Skeletal muscle tissue (tissue), 4 donors: ENCODE measurements around the gene CH25H. TPM values are rescaled to one million over a fixed set of nuclear protein-coding genes. Genes with fewer than 3 reads are reported as not detected.
A peak's percentile ranks its signal among the peaks of the same experiment; 100 is the strongest.

Source experiments
- H3K27ac ChIP-seq: one replicate; pipeline ENCODE4 v1.7.0; 2013; ENCODE audit warnings: mild to moderate bottlenecking, low read depth, low read length, inconsistent platforms
- H3K27me3 ChIP-seq, 3 donors: one replicate each; pipeline ENCODE4 v1.7.0; 2013; ENCODE audit warnings: low read length in 3 of 3; ENCODE audit not compliant: control insufficient read depth in 3 of 3, insufficient read depth in 3 of 3
- H3K36me3 ChIP-seq, 3 donors: one replicate each; pipeline ENCODE4 v1.7.0; 2013; ENCODE audit warnings: low read length in 3 of 3; ENCODE audit not compliant: control insufficient read depth in 3 of 3, insufficient read depth in 3 of 3
- H3K4me1 ChIP-seq, 3 donors: one replicate each; pipeline ENCODE4 v1.7.0; 2013; ENCODE audit warnings: low read length in 3 of 3, mild to moderate bottlenecking in 3 of 3; ENCODE audit not compliant: control insufficient read depth in 3 of 3, insufficient read depth in 3 of 3
- H3K4me3 ChIP-seq, 3 donors: one replicate each; pipeline ENCODE4 v1.7.0; 2013; ENCODE audit warnings: low read length in 3 of 3
- H3K9ac ChIP-seq, 3 donors: one replicate each; pipeline ENCODE4 v1.7.0; 2013; ENCODE audit warnings: low read length in 3 of 3, mild to moderate bottlenecking in 3 of 3, moderate library complexity in 2 of 3, low read depth in 1 of 3
- H3K9me3 ChIP-seq, 3 donors: one replicate each; pipeline ENCODE4 v1.7.0; 2013; ENCODE audit warnings: low read length in 3 of 3; ENCODE audit not compliant: control insufficient read depth in 3 of 3
- total RNA-seq: library from RNA; depleted of rRNA; stranded (reverse); fragments of >200 nt; gene quantifications from one replicate; pipeline ENCODE4 v1.2.3, GENCODE V29; 2014
- donor health status: Osteomylitis.

CH25H gene
- total RNA-seq, 1 donor from 2014 or later, result under 0.01 TPM

DNA sequence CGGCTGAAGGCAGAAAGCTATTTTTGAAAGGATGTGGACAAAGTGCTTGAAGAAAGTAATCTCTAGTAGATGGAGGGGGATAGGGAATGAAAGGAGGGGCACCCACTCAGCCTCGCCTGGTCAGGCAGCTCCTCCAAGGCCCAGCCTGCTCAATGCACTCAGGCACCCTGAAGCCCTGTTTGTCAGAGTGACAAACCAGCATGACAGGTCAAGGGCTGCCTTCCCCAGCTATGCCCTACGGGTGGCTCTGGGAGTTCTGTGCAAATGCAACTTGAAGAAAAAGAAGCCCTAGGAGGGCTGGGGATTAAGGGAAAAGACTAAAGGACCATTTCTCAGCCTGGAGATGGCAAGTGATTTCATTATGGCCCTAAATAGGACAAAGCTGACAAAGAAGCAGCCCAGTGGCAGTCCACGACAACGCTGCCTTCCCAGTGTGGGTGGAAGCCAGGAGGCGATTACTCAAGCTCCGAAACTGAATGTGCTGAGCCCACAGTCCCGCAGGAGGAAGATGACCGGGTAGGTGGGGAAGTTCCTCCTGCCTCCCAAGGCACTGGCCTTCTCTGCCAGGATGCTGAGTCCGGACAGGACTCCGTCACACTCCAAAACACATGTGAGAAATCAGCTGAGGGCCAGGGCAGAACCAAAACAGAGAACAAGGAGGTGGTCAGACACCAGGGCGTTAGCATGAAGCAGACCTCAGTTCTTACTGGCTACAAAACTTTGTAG lies 28.1 kb upstream of the CH25H start:
- H3K9me3 ChIP-seq, result no peaks in the 10 kb centered on the region
- H3K4me1 ChIP-seq, result peaks cover 0 to 2% (median 0%) of the 10 kb centered on the region in 3 donors
- no peak overlapping the region for H3K4me3 ChIP-seq
- no peak overlapping the region for H3K27ac ChIP-seq
- H3K36me3 ChIP-seq, result peaks cover 2 to 17% (median 4%) of the 10 kb centered on the region in 3 donors
- no peak overlapping the region for H3K9ac ChIP-seq
- no peaks in the 10 kb centered on the region for H3K27me3 ChIP-seq

- Histone ChIP-seq H3K27ac (no peak overlapping the region), H3K27me3 (no peaks in the 10 kb centered on the region), H3K36me3 (peaks cover 0 to 7% (median 0%) of the 10 kb centered on the region in 3 donors)
These were observed 25.9 kb upstream of the CH25H start for GRCh38 chr10:89233033-89233432.

DNA sequence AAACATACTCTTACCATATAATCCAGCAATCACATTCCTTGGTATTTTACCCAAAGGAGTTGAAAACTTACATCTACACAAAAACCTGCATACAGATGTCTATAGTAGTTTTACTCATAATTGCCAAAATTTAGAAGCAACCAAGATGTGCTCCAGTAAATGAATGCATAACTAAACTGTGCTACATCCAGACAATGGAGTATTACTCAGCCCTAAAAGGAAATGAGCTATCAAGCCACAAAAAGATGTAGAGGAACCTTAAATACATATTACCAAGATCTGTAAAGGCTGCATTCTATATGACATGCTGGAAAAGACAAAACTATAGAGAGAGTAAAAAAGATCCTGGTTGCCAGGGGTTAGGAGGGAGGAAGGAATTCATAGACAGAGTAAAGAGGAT lies 21.8 kb upstream of the CH25H start:
- H3K27me3 ChIP-seq, result no peaks in the 10 kb centered on the region
- no peaks in the 10 kb centered on the region for H3K9me3 ChIP-seq
- H3K36me3 ChIP-seq, result peaks cover 0 to 8% (median 0%) of the 10 kb centered on the region in 3 donors
- no peak overlapping the region for H3K9ac ChIP-seq
- no peaks in the 10 kb centered on the region for H3K4me1 ChIP-seq
- no peak overlapping the region for H3K27ac ChIP-seq
- H3K4me3 ChIP-seq, result no peak overlapping the region

More at GRCh38 chr10:89233033-89233432, 25.9 kb upstream of the CH25H start:
- peaks cover 0 to 2% (median 0%) of the 10 kb centered on the region in 3 donors for H3K4me1 ChIP-seq
- no peak overlapping the region for H3K9ac ChIP-seq
- no peaks in the 10 kb centered on the region for H3K9me3 ChIP-seq
- H3K4me3 ChIP-seq, result no peak overlapping the region

DNA sequence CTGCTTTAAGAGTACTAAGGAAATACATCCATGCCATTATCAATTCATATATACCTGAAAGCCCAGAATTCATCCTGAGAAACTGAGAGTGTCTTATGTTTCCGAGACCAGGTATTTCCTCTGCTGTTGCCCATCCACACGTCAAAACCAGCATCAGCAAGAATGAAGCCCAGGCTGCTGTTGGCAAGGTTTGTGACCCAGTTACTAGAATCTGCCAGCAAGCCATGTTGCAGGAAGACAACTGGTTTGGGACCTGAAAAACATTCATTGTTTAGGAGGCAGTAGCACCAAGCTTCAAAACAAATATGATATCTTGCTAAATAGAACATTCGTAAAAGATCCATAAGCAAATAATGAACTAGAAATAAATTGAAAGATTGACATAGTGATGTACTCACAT lies 21.0 kb upstream of the CH25H start:
- no peak overlapping the region for H3K4me3 ChIP-seq
- peaks cover 0 to 8% (median 0%) of the 10 kb centered on the region in 3 donors for H3K36me3 ChIP-seq
- H3K9me3 ChIP-seq, result no peaks in the 10 kb centered on the region
- H3K27ac ChIP-seq, result no peak overlapping the region
- H3K9ac ChIP-seq, result no peak overlapping the region
- H3K27me3 ChIP-seq, result no peaks in the 10 kb centered on the region
- H3K4me1 ChIP-seq, result no peaks in the 10 kb centered on the region

GRCh38 chr10:89226891-89227290 lies 19.8 kb upstream of the CH25H start:
- Histone ChIP-seq H3K27me3 (no peaks in the 10 kb centered on the region), H3K4me3 (no peak overlapping the region), H3K4me1 (no peaks in the 10 kb centered on the region), H3K9me3 (no peaks in the 10 kb centered on the region), H3K36me3 (peaks cover 0 to 3% (median 0%) of the 10 kb centered on the region in 3 donors), H3K27ac (no peak overlapping the region), H3K9ac (no peak overlapping the region)

DNA sequence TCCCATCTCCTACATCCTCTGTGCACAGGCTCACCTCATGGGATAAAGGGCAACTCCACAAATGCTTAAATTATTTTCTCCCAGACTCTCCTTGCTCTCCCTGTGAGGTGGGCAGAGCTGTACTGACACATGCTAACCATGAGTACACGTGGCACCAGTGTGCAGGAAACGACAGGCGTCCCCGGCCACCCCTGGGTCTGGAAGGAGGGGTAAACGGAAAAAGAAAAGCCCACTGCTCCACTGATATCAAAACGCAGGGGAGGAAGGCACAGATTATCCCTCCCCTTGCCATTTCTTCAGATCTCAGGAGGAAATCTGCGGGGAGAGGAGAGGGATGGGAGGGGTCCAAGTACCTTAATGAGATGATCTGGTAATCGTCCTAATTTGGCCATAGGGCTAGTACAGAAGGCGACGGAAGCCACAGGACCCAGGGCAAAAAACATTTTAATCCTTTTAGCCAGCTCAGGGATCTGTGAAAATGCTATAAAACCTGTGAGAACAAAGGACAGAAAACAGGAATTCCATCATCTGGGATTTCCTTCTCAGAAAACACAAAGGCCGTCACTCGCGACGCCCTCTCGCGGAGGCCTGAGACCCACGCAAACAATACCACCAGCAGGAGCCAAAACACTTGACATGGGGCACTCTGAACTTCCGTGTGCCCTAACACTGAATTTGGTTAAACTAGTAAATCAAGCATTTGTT lies 17.8 kb upstream of the CH25H start:
- H3K4me1 ChIP-seq, result no peaks in the 10 kb centered on the region
- peak overlapping the region; percentile 48 for H3K27ac ChIP-seq
- no peaks in the 10 kb centered on the region for H3K9me3 ChIP-seq
- H3K27me3 ChIP-seq, result no peaks in the 10 kb centered on the region
- no peak overlapping the region for H3K9ac ChIP-seq
- H3K4me3 ChIP-seq, result peak overlapping the region in 1 of 3 donors; percentile 25
- H3K36me3 ChIP-seq, result peaks cover 0 to 11% (median 0%) of the 10 kb centered on the region in 3 donors

GRCh38 chr10:89221919-89222318 lies 14.8 kb upstream of the CH25H start:
- Histone ChIP-seq H3K4me1 (peaks cover 3 to 7% (median 6%) of the 10 kb centered on the region in 3 donors), H3K9me3 (no peaks in the 10 kb centered on the region), H3K9ac (no peak overlapping the region), H3K4me3 (no peak overlapping the region), H3K36me3 (peaks cover 0 to 9% (median 0%) of the 10 kb centered on the region in 3 donors), H3K27ac (no peak overlapping the region), H3K27me3 (no peaks in the 10 kb centered on the region)

GRCh38 chr10:89219513-89220218 lies 12.5 kb upstream of the CH25H start:
- Histone ChIP-seq H3K27ac (no peak overlapping the region), H3K4me1 (peaks cover 3 to 7% (median 6%) of the 10 kb centered on the region in 3 donors), H3K4me3 (no peak overlapping the region), H3K27me3 (no peaks in the 10 kb centered on the region), H3K9me3 (no peaks in the 10 kb centered on the region), H3K36me3 (peaks cover 0 to 15% (median 0%) of the 10 kb centered on the region in 3 donors), H3K9ac (no peak overlapping the region)

DNA sequence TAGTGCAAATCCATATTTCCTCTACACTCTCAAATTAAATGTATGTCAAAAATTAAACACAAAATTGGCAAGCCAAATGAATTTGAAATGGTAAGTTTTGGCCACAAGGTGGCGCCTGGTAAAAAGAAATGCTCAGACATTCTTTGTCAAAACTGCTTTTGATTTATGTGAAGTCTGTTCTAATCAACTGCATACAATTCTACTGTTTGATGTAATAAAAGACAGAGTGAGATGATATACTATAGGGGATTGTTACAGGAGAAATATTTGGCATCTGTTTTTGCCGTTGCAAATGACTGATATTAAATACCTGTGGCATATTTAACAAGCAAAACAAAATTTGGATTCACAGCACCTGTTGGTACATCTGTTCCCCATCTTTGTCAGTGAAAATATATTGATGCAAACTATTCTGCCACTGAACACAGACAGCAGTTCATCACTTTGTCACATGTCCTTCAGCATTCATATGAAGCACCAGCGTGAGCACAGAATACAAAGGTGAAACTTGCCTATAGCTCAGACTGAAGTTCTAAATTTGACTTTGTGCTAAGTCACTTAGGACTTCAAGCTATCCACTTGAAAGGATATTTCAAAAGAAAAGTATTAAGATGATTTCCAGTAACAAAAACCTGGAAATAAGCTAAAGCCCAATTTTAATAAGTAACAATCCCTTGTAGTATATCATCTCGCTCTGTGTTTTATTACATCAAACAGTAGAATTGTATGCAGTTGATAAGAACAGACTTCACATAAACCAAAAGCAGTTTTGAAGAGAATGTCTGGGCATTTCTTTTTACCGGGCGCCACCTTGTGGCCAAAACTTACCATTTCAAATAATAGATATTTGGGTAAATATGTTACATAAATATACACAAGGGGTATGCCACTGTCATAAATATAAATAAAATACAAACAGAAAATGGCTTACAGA lies 10.2 kb upstream of the CH25H start:
- no peaks in the 10 kb centered on the region for H3K27me3 ChIP-seq
- H3K4me3 ChIP-seq, result peak overlapping the region in 2 of 3 donors; percentile 15 to 55
- H3K9ac ChIP-seq, result peak overlapping the region in 2 of 3 donors; percentile 27 to 32
- H3K27ac ChIP-seq, result peak overlapping the region; percentile 26
- peaks cover 3 to 7% (median 6%) of the 10 kb centered on the region in 3 donors for H3K4me1 ChIP-seq
- H3K36me3 ChIP-seq, result peaks cover 0 to 17% (median 0%) of the 10 kb centered on the region in 3 donors
- no peaks in the 10 kb centered on the region for H3K9me3 ChIP-seq
